ENCODE measurements around the gene MSLN. TPM values are rescaled to one million over a fixed set of nuclear protein-coding genes. Genes with fewer than 3 reads are reported as not detected.

The MSLN gene
- total RNA-seq, 2 donors from 2014 or later = 2.1 TPM; not detected in 1

- no peak for DNase-seq
- Histone ChIP-seq H3K27ac (no peak overlapping the region), H3K4me3 (no peak overlapping the region), H3K36me3 (replicated peaks in 1 of 2; ENCODE audit: insufficient read depth in 1 of 2, low read depth in 2 of 2) (no peaks in the 10 kb centered on the region), H3K4me1 (peaks cover 12% of the 10 kb centered on the region), H3K27me3 (no peaks in the 10 kb centered on the region), H3K9me3 (no peaks in the 10 kb centered on the region)
- ATAC-seq = no peak
- intact Hi-C loops (cut with DNase I) = no loop called here
- WGBS, 2 donors = 80 to 91% methylated on average over 2 to 43 of the region's 46 CpGs
- TF ChIP-seq CTCF (IDR thresholded peaks at IDR 0.05) (no peak), POLR2A (IDR thresholded peaks at IDR 0.05) (no peak)
These were observed 31.9 kb downstream of the MSLN start for GRCh38 chr16:792221-792995.

GRCh38 chr16:793414-793813, 32.9 kb downstream of the MSLN start:
- no peak overlapping the region for H3K27ac ChIP-seq
- intact Hi-C loops (cut with DNase I) = no loop called here
- H3K4me3 ChIP-seq = no peak overlapping the region
- DNase-seq (no peak), ATAC-seq (no peak)
- no peaks in the 10 kb centered on the region for H3K36me3 ChIP-seq (replicated peaks in 1 of 2; ENCODE audit: insufficient read depth in 1 of 2, low read depth in 2 of 2)
- H3K4me1 ChIP-seq = peaks cover 8% of the 10 kb centered on the region
- H3K27me3 ChIP-seq = no peaks in the 10 kb centered on the region
- H3K9me3 ChIP-seq = no peaks in the 10 kb centered on the region
- WGBS, 2 donors = 90% methylated on average over 8 of the region's 8 CpGs; no CpG with 5 or more reads in 1 of the 2 donors
- no peak for TF ChIP-seq CTCF (IDR thresholded peaks at IDR 0.05)
- TF ChIP-seq POLR2A (IDR thresholded peaks at IDR 0.05) = no peak

GRCh38 chr16:794091-794822, 33.7 kb downstream of the MSLN start:
- no peak overlapping the region for H3K27ac ChIP-seq
- no peak for ATAC-seq
- intact Hi-C loops (cut with DNase I) = no loop called here
- no peak overlapping the region for H3K4me3 ChIP-seq
- no peak for DNase-seq
- H3K9me3 ChIP-seq = no peaks in the 10 kb centered on the region
- H3K27me3 ChIP-seq = no peaks in the 10 kb centered on the region
- TF ChIP-seq CTCF (IDR thresholded peaks at IDR 0.05) = no peak
- TF ChIP-seq POLR2A (IDR thresholded peaks at IDR 0.05) = no peak
- peaks cover 2% of the 10 kb centered on the region for H3K4me1 ChIP-seq
- 89 to 93% methylated on average over 25 to 40 of the region's 40 CpGs for WGBS, 2 donors
- no peaks in the 10 kb centered on the region for H3K36me3 ChIP-seq (replicated peaks in 1 of 2; ENCODE audit: insufficient read depth in 1 of 2, low read depth in 2 of 2)

GRCh38 chr16:794853-795466, 34.4 kb downstream of the MSLN start:
- H3K36me3 ChIP-seq (replicated peaks in 1 of 2; ENCODE audit: insufficient read depth in 1 of 2, low read depth in 2 of 2) = no peaks in the 10 kb centered on the region
- intact Hi-C loops (cut with DNase I) = no loop called here
- ATAC-seq = no peak

More at GRCh38 chr16:794853-795466, 34.4 kb downstream of the MSLN start:
- no peak for TF ChIP-seq CTCF (IDR thresholded peaks at IDR 0.05)
- no peak for TF ChIP-seq POLR2A (IDR thresholded peaks at IDR 0.05)
- DNase-seq = no peak
- Histone ChIP-seq H3K4me1 (no peaks in the 10 kb centered on the region), H3K27ac (no peak overlapping the region), H3K4me3 (no peak overlapping the region), H3K27me3 (no peaks in the 10 kb centered on the region), H3K9me3 (no peaks in the 10 kb centered on the region)
- WGBS, 2 donors = 75 to 83% methylated on average over 4 to 25 of the region's 31 CpGs
